Fibroblast of lung (primary cell): ENCODE data around the gene CD46. TPM values are rescaled to one million over a fixed set of nuclear protein-coding genes. Genes with fewer than 3 reads are reported as not detected.

Experiments used
- DNase-seq, 2 donors: peaks; one replicate each; pipeline versions ENCODE4 v3.0.0 to v3.0.0-alpha.2; 2010; ENCODE audit warnings: low read depth in 2 of 2
- H2AFZ ChIP-seq: 2 replicates; pipeline ENCODE4 v1.5.1; 2012; ENCODE audit warnings: low read length, control low read depth, inconsistent platforms
- H3K27ac ChIP-seq: 2 replicates; pipeline ENCODE4 v1.5.1; 2011; ENCODE audit warnings: low read length, control low read depth; ENCODE audit not compliant: insufficient read depth
- H3K27me3 ChIP-seq: 2 replicates; pipeline ENCODE4 v1.5.1; 2011; ENCODE audit warnings: mild to moderate bottlenecking, low read length; ENCODE audit not compliant: control insufficient read depth, insufficient read depth
- H3K36me3 ChIP-seq: 2 replicates; pipeline ENCODE4 v1.5.1; 2011; ENCODE audit warnings: low read length; ENCODE audit not compliant: control insufficient read depth, insufficient read depth
- H3K4me1 ChIP-seq: 2 replicates; pipeline ENCODE4 v1.5.1; 2011; ENCODE audit warnings: low read length; ENCODE audit not compliant: control insufficient read depth, insufficient read depth; ENCODE audit errors: extremely low read depth
- H3K4me2 ChIP-seq: 2 replicates; pipeline ENCODE4 v1.5.1; 2011; ENCODE audit warnings: low read length, control low read depth; ENCODE audit not compliant: insufficient read depth; ENCODE audit errors: extremely low read depth
- H3K4me3 ChIP-seq, 4 experiments: fragments of 200-600 bp in 1 of 4; sonication (generic) in 1 of 4; replicated peaks in 1 of 4; 2 replicates each; pipeline ENCODE4 v1.5.1; 2011 to 2016; ENCODE audit warnings: low read length in 4 of 4, low read depth in 3 of 4, mild to moderate bottlenecking in 3 of 4, control low read depth in 2 of 4, inconsistent platforms in 1 of 4, mixed read lengths in 1 of 4; ENCODE audit not compliant: insufficient read depth in 1 of 4; ENCODE audit errors: control extremely low read depth in 1 of 4
- H3K79me2 ChIP-seq: 2 replicates; pipeline ENCODE4 v1.5.1; 2012; ENCODE audit warnings: mild to moderate bottlenecking, low read length, inconsistent platforms; ENCODE audit not compliant: control insufficient read depth, insufficient read depth
- H3K9ac ChIP-seq: 2 replicates; pipeline ENCODE4 v1.5.1; 2011; ENCODE audit warnings: mild to moderate bottlenecking, low read length, control low read depth; ENCODE audit not compliant: insufficient read depth
- H3K9me3 ChIP-seq: 2 replicates; pipeline ENCODE4 v1.5.1; 2012; ENCODE audit warnings: low read depth, low read length; ENCODE audit not compliant: control insufficient read depth, insufficient read depth
- H4K20me1 ChIP-seq: 2 replicates; pipeline ENCODE4 v1.5.1; 2011; ENCODE audit warnings: low read length; ENCODE audit not compliant: control insufficient read depth, insufficient read depth; ENCODE audit errors: extremely low read depth
- CTCF ChIP-seq, 2 donors: IDR thresholded peaks in 1 of 2; conservative IDR thresholded peaks in 1 of 2; 1 replicate in 1 of 2; 2 replicates in 1 of 2; pipeline ENCODE4 v1.5.1; 2011 to 2012; ENCODE audit warnings: low read length in 2 of 2, control low read depth in 1 of 2, inconsistent platforms in 1 of 2, low read depth in 1 of 2, mild to moderate bottlenecking in 1 of 2
- EZH2 ChIP-seq: IDR thresholded peaks from 2 replicates; pipeline ENCODE4 v1.5.1; 2012; ENCODE audit warnings: low read length, control low read depth, mild to moderate bottlenecking; ENCODE audit errors: missing control alignments
- polyA plus RNA-seq, 2 donors: library from polyadenylated mRNA; depleted of rRNA in 1 of 2; stranded (reverse) in 1 of 2; unstranded in 1 of 2; fragments of >200 nt; gene quantifications; 2 replicates each; pipeline ENCODE4 v1.2.1, GENCODE V29; 2011 to 2012; ENCODE audit warnings: missing spikeins in 1 of 2
- total RNA-seq: library from RNA; depleted of rRNA; stranded (reverse); fragments of >200 nt; gene quantifications from 2 replicates; pipeline ENCODE4 v1.2.1, GENCODE V29; 2014

CD46 gene
- total and polyA plus RNA-seq, 2 donors (not counting 1 experiment from before 2014, with no cell fraction given) = 198 to 294 TPM

GRCh38 chr1:207813946-207814345, 62.1 kb downstream of the CD46 start:
- Histone ChIP-seq H3K9me3 (no peaks in the 10 kb centered on the region), H3K27ac (no peak overlapping the region), H3K79me2 (peaks cover 9% of the 10 kb centered on the region), H3K36me3 (peaks cover 23% of the 10 kb centered on the region), H3K4me3 (no peak overlapping the region), H3K27me3 (no peaks in the 10 kb centered on the region), H3K4me2 (no peak overlapping the region), H3K9ac (no peak overlapping the region), H4K20me1 (no peaks in the 10 kb centered on the region), H3K4me1 (peaks cover 34% of the 10 kb centered on the region), H2AFZ (no peak overlapping the region)
- DNase-seq = no peak
- TF ChIP-seq CTCF (conservative IDR thresholded peaks at IDR 0.05 in 1 of 2, IDR thresholded peaks at IDR 0.05 in 1 of 2; ENCODE audit: low read depth in 1 of 2, low read length in 2 of 2) (no peak), EZH2 (no peak)

- Histone ChIP-seq H3K27ac (no peak overlapping the region), H3K4me2 (no peak overlapping the region), H3K9ac (no peak overlapping the region), H3K9me3 (no peaks in the 10 kb centered on the region), H3K79me2 (peaks cover 12% of the 10 kb centered on the region), H3K27me3 (no peaks in the 10 kb centered on the region), H3K36me3 (peaks cover 20% of the 10 kb centered on the region), H4K20me1 (no peaks in the 10 kb centered on the region), H3K4me1 (peaks cover 38% of the 10 kb centered on the region), H2AFZ (no peak overlapping the region), H3K4me3 (no peak overlapping the region)
- TF ChIP-seq CTCF (conservative IDR thresholded peaks at IDR 0.05 in 1 of 2, IDR thresholded peaks at IDR 0.05 in 1 of 2; ENCODE audit: low read depth in 1 of 2, low read length in 2 of 2) (no peak), EZH2 (no peak)
- no peak for DNase-seq
Observed at GRCh38 chr1:207814469-207814868, 62.6 kb downstream of the CD46 start.

- Histone ChIP-seq H3K9ac (no peak overlapping the region), H2AFZ (no peak overlapping the region), H3K4me1 (peaks cover 41% of the 10 kb centered on the region), H3K9me3 (no peaks in the 10 kb centered on the region), H3K4me2 (no peak overlapping the region), H3K27ac (no peak overlapping the region), H3K79me2 (peaks cover 18% of the 10 kb centered on the region), H3K4me3 (no peak overlapping the region), H4K20me1 (no peaks in the 10 kb centered on the region), H3K27me3 (no peaks in the 10 kb centered on the region), H3K36me3 (peaks cover 20% of the 10 kb centered on the region)
- TF ChIP-seq EZH2 (no peak), CTCF (conservative IDR thresholded peaks at IDR 0.05 in 1 of 2, IDR thresholded peaks at IDR 0.05 in 1 of 2; ENCODE audit: low read depth in 1 of 2, low read length in 2 of 2) (no peak)
- no peak for DNase-seq
Observed at GRCh38 chr1:207815466-207815865, 63.6 kb downstream of the CD46 start.
